Body of pancreas (tissue), 4 donors: Measurements from ENCODE around the gene ABHD6.

Experiments used
- POLR2A ChIP-seq, 3 donors: fragments of 450-650 bp; IDR thresholded peaks; one replicate each; pipeline ENCODE4 v1.6.1; 2016; ENCODE audit warnings: antibody characterized with exemption in 3 of 3, mild to moderate bottlenecking in 2 of 3
- TF ChIP-seq, protein P1 (sequence below), 7 experiments: fragments of 450-650 bp in 4 of 7; fragments of 200-600 bp in 3 of 7; sonication (generic) in 3 of 7; IDR thresholded peaks; one replicate each; pipeline ENCODE4 v1.5.1; 2016 to 2019; ENCODE audit warnings: antibody characterized with exemption in 7 of 7

- TF ChIP-seq, protein P1, sequence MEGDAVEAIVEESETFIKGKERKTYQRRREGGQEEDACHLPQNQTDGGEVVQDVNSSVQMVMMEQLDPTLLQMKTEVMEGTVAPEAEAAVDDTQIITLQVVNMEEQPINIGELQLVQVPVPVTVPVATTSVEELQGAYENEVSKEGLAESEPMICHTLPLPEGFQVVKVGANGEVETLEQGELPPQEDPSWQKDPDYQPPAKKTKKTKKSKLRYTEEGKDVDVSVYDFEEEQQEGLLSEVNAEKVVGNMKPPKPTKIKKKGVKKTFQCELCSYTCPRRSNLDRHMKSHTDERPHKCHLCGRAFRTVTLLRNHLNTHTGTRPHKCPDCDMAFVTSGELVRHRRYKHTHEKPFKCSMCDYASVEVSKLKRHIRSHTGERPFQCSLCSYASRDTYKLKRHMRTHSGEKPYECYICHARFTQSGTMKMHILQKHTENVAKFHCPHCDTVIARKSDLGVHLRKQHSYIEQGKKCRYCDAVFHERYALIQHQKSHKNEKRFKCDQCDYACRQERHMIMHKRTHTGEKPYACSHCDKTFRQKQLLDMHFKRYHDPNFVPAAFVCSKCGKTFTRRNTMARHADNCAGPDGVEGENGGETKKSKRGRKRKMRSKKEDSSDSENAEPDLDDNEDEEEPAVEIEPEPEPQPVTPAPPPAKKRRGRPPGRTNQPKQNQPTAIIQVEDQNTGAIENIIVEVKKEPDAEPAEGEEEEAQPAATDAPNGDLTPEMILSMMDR (IDR thresholded peaks at IDR 0.05): no peak
- TF ChIP-seq POLR2A (IDR thresholded peaks at IDR 0.05): no peak
These were observed 32.9 kb downstream of the ABHD6 start for GRCh38 chr3:58270485-58270884.
